Measurements from ENCODE around the gene PTGER2.

DNA sequence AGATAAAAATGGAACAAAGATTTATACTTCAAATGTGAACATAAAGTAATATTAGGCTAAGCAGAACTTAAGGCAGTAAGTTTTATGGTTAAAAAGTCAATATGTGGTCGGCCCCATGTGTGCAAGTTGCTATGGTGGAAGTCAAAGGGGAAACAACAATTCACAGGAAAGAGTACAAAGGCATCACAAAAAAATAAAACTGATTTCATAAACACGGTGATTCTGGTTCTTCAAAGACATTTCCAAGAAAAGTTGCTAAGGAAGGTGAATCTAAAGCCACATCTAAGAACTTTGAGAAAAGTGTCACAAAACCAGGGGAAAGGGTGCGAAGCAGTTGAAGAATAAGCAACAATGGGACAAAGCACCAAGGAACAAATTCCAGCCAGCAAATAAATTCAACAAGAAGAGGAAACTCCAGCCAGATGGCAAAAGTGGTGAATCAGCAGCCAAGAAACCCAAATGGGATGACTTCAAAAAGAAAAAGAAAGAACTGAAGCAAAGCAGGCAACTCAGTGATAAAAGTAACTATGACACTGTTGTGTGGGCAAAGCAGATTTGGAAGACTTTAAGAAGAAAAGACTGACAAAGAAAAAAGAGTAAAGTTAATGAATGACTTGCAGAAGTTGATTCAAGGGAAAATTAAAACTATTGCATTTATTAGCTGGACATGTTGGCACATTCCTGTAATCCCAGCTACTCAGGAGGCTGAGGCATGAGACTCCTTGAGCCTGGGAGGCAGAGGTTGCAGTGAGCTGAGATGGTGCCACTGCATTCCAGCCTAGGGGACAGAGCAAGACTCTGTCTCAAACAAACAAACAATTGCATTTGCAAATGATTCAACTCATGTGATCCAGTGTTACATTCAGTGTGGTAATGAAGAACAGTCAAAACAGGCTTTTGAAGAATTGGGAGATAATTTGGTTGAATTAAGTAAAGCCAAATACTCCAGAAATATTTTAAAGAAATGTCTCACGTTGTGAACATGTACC, 27.2 kb upstream of the PTGER2 start:
- TF ChIP-seq REST (IDR thresholded peaks at IDR 0.05; ENCODE audit: low read depth) (no peak), EP300 (IDR thresholded peaks at IDR 0.05; ENCODE audit: borderline replicate concordance) (no peak), CEBPB (IDR thresholded peaks at IDR 0.05) (no peak), FOXM1 (IDR thresholded peaks at IDR 0.05; ENCODE audit: borderline replicate concordance, low read depth) (no peak)
- TF ChIP-seq, protein P1, sequence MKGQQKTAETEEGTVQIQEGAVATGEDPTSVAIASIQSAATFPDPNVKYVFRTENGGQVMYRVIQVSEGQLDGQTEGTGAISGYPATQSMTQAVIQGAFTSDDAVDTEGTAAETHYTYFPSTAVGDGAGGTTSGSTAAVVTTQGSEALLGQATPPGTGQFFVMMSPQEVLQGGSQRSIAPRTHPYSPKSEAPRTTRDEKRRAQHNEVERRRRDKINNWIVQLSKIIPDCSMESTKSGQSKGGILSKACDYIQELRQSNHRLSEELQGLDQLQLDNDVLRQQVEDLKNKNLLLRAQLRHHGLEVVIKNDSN (IDR thresholded peaks at IDR 0.05) = no peak
- TF ChIP-seq, protein P2, sequence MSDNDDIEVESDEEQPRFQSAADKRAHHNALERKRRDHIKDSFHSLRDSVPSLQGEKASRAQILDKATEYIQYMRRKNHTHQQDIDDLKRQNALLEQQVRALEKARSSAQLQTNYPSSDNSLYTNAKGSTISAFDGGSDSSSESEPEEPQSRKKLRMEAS (IDR thresholded peaks at IDR 0.05) = no peak

Measured in Ishikawa (cell line).